NOMO-1 treated with dmso at 0.1 percent for 144 hours (cell line): Measurements from ENCODE around the gene BCL2L15.

Experiments used
- DNase-seq: peaks from one replicate; lab custom pipeline; 2025; ENCODE audit not compliant: unreplicated experiment; lab: John Stamatoyannopoulos, UW

The BCL2L15 gene

GRCh38 chr1:113887402-113888175 is at the start of gene BCL2L15:
BCL2L15 (minus strand) TSS chr1:113887581; CDS start chr1:113887375, 206 bp downstream.
- DNase-seq, result no peak

- no peak for DNase-seq
These were observed 49.8 kb upstream of the BCL2L15 start for GRCh38 chr1:113937146-113937545.

GRCh38 chr1:113935970-113936369 is 48.6 kb upstream of the BCL2L15 start:
- no peak for DNase-seq

GRCh38 chr1:113935176-113935575 is 47.8 kb upstream of the BCL2L15 start:
- no peak for DNase-seq

- DNase-seq, result no peak
These were observed 47.2 kb upstream of the BCL2L15 start for GRCh38 chr1:113934511-113935055.

GRCh38 chr1:113934006-113934405 is 46.6 kb upstream of the BCL2L15 start:
- DNase-seq, result no peak

GRCh38 chr1:113931451-113931851 is 44.1 kb upstream of the BCL2L15 start:
- no peak for DNase-seq

GRCh38 chr1:113930499-113931161 is 43.2 kb upstream of the BCL2L15 start:
- peak; percentile 13 for DNase-seq

GRCh38 chr1:113929750-113930498 is 42.5 kb upstream of the BCL2L15 start:
- no peak for DNase-seq

- peak; percentile 78 for DNase-seq
These were observed 41.8 kb upstream of the BCL2L15 start, which contains the start of gene HIPK1 for GRCh38 chr1:113928941-113929749. HIPK1 (plus strand) TSS chr1:113929324.

GRCh38 chr1:113928187-113928930 is 41.0 kb upstream of the BCL2L15 start:
- no peak for DNase-seq

- no peak for DNase-seq
These were observed 37.1 kb upstream of the BCL2L15 start for GRCh38 chr1:113924473-113924872.

- no peak for DNase-seq
These were observed 35.6 kb upstream of the BCL2L15 start for GRCh38 chr1:113922957-113923356.

- DNase-seq, result no peak
These were observed 30.9 kb upstream of the BCL2L15 start for GRCh38 chr1:113918243-113918642.

- DNase-seq, result no peak
These were observed 30.2 kb upstream of the BCL2L15 start for GRCh38 chr1:113917400-113918082.

- DNase-seq, result no peak
These were observed 29.6 kb upstream of the BCL2L15 start for GRCh38 chr1:113916974-113917373.

- DNase-seq, result no peak
These were observed 26.7 kb upstream of the BCL2L15 start for GRCh38 chr1:113913887-113914664.

GRCh38 chr1:113913312-113913668 is 25.9 kb upstream of the BCL2L15 start:
- no peak for DNase-seq
